NOMO-1 treated with dmso at 0.1 percent for 144 hours (cell line): ENCODE data around the gene STON1.
"Not testable (repeated sequence)": the region's sequence is repeated elsewhere in the genome, so short reads cannot be mapped to it uniquely, and the experiment has no call there.

ENCODE experiments used
- DNase-seq: peaks from one replicate; lab custom pipeline; 2025; ENCODE audit not compliant: unreplicated experiment; lab: John Stamatoyannopoulos, UW

Gene STON1

GRCh38 chr2:48530033-48530811 lies at the start of gene STON1:
STON1 (plus strand) TSS chr2:48530154; CDS start chr2:48580634, 50,480 bp downstream.
- no peak for DNase-seq

- no peak for DNase-seq
Observed at GRCh38 chr2:48480526-48480925, 49.4 kb upstream of the STON1 start.

DNA sequence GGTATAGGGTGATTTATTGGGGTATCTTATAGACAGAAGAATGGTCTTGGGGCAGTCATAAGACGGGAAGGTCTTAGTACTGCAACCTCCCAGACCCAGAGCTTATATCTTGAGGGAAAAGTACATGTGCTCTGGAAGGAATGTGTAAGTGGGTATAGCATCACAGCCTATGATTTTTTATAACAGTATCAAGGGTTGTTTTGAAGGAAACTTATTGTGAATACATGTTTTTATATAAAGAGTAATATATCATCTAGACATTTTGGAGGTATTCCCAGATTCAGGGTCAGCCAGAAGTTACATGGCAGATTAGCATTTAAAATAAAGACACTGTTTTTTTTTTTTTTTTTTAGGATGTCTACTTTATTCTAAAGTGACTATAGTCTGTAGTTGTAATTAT lies 47.6 kb upstream of the STON1 start:
- DNase-seq, result no peak

DNA sequence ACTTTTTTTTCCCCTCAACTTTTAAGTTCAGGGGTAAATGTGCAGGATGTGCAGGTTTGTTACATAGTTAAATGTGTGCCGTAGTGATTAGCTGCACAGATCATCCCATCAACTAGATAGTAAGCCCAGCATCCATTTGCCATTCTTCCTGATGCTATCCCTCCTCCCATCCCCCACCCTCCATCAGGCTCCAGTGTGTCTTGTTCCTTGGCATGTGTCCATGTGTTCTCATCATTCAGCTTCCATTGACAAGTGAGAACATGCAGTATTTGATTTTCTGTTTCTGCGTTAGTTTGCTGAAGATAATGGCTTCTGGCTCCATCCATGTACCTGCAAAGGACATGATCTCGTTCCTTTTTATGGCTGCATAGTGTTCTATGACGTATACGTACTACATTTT lies 47.2 kb upstream of the STON1 start:
- DNase-seq, result no peak

DNA sequence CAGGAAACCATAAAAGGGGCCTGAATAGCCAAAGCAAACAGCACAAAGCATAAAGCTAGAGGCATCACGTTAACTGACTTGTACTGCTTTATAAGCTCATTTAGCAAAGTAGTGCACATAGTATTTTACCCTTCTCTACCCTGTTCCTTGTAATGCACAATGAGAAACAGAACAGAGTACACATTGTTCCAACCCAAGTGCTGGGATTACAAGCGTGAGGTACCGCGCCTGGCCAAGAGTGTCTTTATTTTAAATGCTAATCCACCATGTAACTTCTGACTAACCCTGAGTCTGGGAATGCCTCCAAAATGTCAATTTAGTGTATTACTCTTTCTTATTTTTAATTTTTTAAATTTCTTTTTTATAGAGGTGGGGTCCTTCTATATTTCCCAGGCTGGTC lies 46.4 kb upstream of the STON1 start:
- DNase-seq, result no peak

DNA sequence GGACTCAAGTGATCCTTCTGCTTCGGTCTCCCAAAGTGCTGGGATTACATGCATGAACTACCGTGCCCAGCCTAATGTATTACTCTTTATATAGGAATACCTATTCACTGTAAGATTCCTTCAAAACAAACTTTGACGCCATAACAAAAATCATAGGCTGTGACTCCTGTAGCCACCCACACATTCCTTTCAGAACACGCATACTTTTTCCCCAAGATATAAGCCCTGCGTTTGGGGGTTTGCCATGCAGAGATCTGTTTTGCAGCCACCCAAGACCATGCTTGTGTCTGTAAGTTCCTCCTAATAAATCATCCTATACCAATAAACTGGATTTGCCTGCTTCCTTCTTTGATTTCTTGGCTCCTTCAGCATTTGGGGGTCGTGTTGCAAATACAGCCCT lies 46.0 kb upstream of the STON1 start:
- DNase-seq, result no peak

- no peak for DNase-seq
Observed at GRCh38 chr2:48488545-48488944, 41.4 kb upstream of the STON1 start.

DNA sequence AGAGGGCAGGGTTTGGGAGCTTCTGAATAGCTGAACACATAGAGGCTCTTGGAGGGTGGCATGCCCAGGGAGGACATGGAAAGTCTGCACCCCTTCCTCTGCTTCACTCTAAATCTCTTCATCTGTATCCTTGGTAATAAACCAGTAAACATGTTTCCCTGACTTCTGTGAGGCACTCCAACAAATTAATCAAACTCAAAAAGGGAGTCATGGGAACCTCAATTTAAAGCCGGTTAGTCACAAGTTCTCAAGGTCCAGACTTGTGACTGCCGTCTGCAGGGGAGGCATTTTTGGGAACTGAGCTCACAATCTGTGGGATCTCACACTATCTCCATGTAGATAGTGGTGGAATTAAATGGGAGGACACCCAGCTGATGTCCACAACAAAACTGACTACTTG lies 33.1 kb upstream of the STON1 start:
- DNase-seq, result no peak

GRCh38 chr2:48504647-48505327 lies 25.2 kb upstream of the STON1 start:
- DNase-seq, result no peak

DNA sequence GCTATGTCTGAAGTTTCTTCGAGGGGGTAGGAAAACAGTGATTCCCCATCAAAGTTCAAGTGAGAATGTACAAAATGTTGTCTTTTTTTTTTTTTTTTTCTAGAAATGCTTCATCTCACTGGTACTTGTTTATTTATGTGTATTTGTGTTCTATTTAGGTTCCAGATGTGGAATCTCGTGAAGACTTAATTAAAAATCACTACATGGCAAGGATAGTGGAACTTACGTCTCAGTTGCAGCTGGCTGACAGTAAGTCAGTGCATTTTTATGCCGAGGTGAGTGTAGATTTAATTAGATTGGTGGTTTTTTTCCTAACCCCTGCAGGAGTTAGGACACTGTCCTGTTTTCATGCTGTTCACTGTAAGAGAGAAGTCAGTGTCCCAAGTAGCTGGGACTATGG lies 22.8 kb upstream of the STON1 start:
- DNase-seq, result no peak

- DNase-seq, result peak; percentile 1
Observed at GRCh38 chr2:48508461-48509124, 21.4 kb upstream of the STON1 start.

GRCh38 chr2:48510329-48510728 lies 19.6 kb upstream of the STON1 start:
- DNase-seq, result no peak

GRCh38 chr2:48511849-48512470 lies 18.0 kb upstream of the STON1 start:
- no peak for DNase-seq

DNA sequence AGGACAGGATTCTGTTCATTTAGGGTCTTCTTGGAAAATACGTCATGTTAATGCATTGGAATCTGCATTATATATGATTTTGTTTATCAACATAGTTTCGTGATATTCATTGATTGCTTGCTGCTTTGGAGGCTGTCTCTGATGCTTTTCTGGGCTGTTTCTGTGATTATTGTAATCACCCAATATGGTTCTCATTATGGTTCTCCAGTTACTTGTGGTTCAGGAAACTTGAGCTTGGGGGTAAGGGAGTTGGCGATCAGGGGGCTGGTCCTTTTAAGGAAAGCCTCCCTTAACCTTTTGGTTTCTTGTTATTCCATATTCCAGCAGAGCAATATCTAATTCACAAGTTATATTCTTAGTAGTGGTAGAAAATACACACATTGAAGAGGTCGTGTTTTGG lies 17.4 kb upstream of the STON1 start:
- DNase-seq, result no peak

- DNase-seq, result no peak
Observed at GRCh38 chr2:48514348-48515003, 15.5 kb upstream of the STON1 start.

GRCh38 chr2:48515513-48515985 lies 14.4 kb upstream of the STON1 start:
- no peak for DNase-seq

DNA sequence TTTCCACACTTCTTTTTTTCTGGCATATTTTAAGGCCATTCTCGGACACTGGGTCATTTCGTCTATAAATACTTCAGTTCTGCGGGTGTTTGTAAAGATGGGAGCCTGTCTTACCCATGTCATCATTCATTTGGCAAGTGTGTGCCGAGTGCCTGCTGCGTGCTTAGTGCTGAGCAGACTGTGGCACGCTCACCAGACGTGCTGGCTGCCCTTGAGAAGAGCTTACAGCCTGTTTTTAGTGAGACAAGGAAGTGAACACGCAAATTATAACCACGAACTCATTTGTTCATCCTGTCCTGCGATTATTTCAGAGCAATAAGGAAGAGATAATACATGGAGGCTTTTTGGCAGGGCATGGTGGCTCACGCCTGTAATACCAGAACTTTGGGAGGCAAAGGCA lies 10.4 kb upstream of the STON1 start:
- DNase-seq, result no peak

DNA sequence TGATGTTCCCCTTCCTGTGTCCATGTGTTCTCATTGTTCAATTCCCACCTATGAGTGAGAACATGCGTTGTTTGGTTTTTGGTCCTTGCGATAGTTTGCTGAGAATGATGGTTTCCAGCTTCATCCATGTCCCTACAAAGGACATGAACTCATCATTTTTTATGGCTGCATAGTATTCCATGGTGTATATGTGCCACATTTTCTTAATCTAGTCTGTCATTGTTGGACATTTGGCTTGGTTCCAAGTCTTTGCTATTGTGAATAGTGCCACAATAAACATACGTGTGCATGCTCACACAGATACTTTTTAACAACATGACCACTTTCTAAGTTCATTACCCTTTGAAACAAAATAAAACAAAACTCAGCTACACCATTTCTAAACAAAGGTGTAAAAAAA lies 5.2 kb upstream of the STON1 start:
- DNase-seq, result not testable (repeated sequence)

DNA sequence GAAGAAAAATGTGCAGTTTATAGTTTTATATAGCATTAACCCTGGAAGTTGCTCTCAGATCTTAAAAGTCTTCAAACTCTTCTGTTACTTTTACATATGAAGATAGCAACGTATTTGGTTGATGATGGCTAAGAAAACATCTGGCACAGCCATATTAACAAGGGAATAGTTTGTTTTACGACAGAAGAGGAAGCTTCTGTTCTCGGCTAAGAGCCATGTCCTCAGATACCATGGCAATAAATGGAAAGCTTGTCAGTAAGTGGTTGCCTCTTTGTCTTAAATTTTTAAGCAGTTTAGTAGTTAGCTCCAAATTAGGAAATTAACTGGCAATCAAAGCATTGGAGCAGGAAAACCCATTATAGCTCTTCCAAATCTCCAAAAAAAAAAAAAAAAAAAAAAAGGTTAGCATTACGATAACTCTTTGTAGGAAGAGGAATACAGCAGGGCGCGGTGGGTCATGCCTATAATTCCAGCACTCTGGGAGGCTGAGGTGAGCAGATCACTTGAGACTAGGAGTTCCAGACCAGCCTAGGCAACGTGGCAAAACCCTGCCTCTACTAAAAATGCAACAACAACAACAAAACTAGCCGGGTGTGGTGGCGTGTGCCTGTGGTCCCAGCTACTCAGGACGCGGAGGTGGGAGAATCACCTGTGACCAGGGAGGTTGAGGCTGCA lies 4.5 kb upstream of the STON1 start:
- DNase-seq, result no peak

DNA sequence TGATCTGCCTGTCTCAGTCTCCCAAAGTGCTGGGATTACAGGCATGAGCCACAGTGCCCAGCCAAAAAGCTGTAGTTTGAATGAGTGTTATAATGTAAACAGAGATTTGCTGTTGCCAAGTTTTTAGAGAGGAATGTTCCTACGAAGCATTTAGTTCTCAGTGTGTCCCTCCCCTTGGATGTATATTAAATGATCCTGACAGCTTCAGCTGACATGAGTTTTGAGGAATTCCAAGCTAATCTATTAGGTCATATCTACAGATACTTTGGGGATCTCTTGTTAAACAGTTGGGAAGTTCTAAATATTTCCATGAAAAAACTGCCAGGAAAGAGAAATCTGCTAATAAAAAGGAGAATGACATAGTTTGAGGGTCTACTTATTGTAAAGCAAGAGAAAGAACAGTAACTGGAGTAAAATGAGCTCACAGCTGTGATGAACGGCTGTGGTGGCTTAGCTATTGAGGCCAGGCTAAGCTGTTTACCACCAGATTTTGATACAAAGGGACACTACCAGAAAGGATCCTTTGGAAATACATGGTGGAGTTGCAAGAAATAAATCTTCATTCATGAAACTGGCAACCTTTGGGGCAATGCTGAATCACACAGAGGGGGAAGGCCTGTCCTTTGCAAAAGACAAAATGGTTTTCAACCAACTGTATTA lies 2.6 kb upstream of the STON1 start:
- no peak for DNase-seq
